Mesothelial cell of epicardium (in vitro differentiated cells): ENCODE results near the gene SLIT3. TPM values are rescaled to one million over a fixed set of nuclear protein-coding genes. Genes with fewer than 3 reads are reported as not detected.

Experiments
- DNase-seq, 2 experiments: peaks; one replicate each; pipeline ENCODE4 v3.0.0; 2021; ENCODE audit warnings: low spot score in 2 of 2; ENCODE audit not compliant: unreplicated experiment in 2 of 2
- H3K27ac Mint-ChIP-seq: 2 replicates; pipeline ENCODE4 v1.8.0; 2021; ENCODE audit warnings: mixed read lengths
- H3K27me3 Mint-ChIP-seq: 2 replicates; pipeline ENCODE4 v1.8.0; 2021; ENCODE audit warnings: low read depth, mixed read lengths
- H3K36me3 Mint-ChIP-seq: 2 replicates; pipeline ENCODE4 v1.8.0; 2021; ENCODE audit warnings: mixed read lengths
- H3K4me1 Mint-ChIP-seq: 2 replicates; pipeline ENCODE4 v1.8.0; 2021; ENCODE audit warnings: mixed read lengths
- H3K4me3 Mint-ChIP-seq: 2 replicates; pipeline ENCODE4 v1.8.0; 2021; ENCODE audit warnings: mild to moderate bottlenecking, moderate library complexity, mixed read lengths
- H3K9me3 Mint-ChIP-seq: 2 replicates; pipeline ENCODE4 v1.8.0; 2021; ENCODE audit warnings: mixed read lengths
- total RNA-seq: library from RNA; stranded (reverse); gene quantifications from 3 replicates; pipeline ENCODE4 v1.2.1, GENCODE V29; 2021
- TF ChIP-seq, protein P1 (sequence below): fragments of 200-600 bp; sonication (generic); IDR thresholded peaks from one replicate; pipeline ENCODE4 v1.5.0; 2021; ENCODE audit warnings: antibody characterized with exemption; ENCODE audit not compliant: unreplicated experiment

SLIT3 gene
- total RNA-seq, 1 donor from 2014 or later: 65.1 TPM

GRCh38 chr5:168689260-168689659, 611.7 kb downstream of the SLIT3 start:
- H3K4me3 Mint-ChIP-seq: no peak overlapping the region
- TF ChIP-seq, protein P1, sequence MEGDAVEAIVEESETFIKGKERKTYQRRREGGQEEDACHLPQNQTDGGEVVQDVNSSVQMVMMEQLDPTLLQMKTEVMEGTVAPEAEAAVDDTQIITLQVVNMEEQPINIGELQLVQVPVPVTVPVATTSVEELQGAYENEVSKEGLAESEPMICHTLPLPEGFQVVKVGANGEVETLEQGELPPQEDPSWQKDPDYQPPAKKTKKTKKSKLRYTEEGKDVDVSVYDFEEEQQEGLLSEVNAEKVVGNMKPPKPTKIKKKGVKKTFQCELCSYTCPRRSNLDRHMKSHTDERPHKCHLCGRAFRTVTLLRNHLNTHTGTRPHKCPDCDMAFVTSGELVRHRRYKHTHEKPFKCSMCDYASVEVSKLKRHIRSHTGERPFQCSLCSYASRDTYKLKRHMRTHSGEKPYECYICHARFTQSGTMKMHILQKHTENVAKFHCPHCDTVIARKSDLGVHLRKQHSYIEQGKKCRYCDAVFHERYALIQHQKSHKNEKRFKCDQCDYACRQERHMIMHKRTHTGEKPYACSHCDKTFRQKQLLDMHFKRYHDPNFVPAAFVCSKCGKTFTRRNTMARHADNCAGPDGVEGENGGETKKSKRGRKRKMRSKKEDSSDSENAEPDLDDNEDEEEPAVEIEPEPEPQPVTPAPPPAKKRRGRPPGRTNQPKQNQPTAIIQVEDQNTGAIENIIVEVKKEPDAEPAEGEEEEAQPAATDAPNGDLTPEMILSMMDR: no peak
- peaks cover 20% of the 10 kb centered on the region for H3K4me1 Mint-ChIP-seq
- no peaks in the 10 kb centered on the region for H3K27me3 Mint-ChIP-seq
- no peak for DNase-seq
- no peak overlapping the region for H3K27ac Mint-ChIP-seq
- H3K36me3 Mint-ChIP-seq: peaks cover 8% of the 10 kb centered on the region
- H3K9me3 Mint-ChIP-seq: no peaks in the 10 kb centered on the region

- TF ChIP-seq, protein P1: no peak
- Mint-ChIP-seq H3K4me3 (no peak overlapping the region), H3K9me3 (no peaks in the 10 kb centered on the region), H3K27ac (no peak overlapping the region), H3K36me3 (peaks cover 8% of the 10 kb centered on the region), H3K27me3 (no peaks in the 10 kb centered on the region), H3K4me1 (no peaks in the 10 kb centered on the region)
- no peak for DNase-seq
These were observed 614.1 kb downstream of the SLIT3 start for GRCh38 chr5:168686837-168687236.

DNA sequence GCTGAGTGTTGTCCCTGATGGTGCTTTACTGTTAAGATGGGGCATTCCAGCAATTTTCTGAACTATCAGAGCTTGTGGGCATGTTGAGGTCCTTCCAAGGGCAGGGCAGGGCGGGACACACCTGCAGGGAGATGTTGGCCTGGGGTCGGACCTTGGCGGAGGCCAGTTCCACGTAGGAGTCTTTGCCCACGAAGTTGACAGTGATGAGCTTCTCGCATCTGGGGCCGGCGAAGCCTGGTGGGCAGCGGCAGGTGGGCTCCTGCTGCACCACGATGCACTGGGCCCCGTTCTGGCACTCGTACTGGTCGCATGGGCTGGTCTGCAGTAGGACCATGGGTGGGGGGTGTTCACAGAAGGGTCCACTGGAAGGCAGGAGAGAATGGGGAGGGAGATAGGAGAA, 615.4 kb downstream of the SLIT3 start:
- H3K27me3 Mint-ChIP-seq: no peaks in the 10 kb centered on the region
- no peak for DNase-seq
- H3K36me3 Mint-ChIP-seq: peaks cover 8% of the 10 kb centered on the region
- H3K4me3 Mint-ChIP-seq: no peak overlapping the region
- no peaks in the 10 kb centered on the region for H3K9me3 Mint-ChIP-seq
- no peak overlapping the region for H3K27ac Mint-ChIP-seq
- no peaks in the 10 kb centered on the region for H3K4me1 Mint-ChIP-seq
- TF ChIP-seq, protein P1: no peak

GRCh38 chr5:168683927-168684295, 617.0 kb downstream of the SLIT3 start:
- Mint-ChIP-seq H3K4me3 (no peak overlapping the region), H3K36me3 (peaks cover 5% of the 10 kb centered on the region), H3K9me3 (no peaks in the 10 kb centered on the region), H3K27ac (no peak overlapping the region), H3K4me1 (no peaks in the 10 kb centered on the region), H3K27me3 (no peaks in the 10 kb centered on the region)
- no peak for DNase-seq
- TF ChIP-seq, protein P1: no peak

GRCh38 chr5:168683247-168683926, 617.6 kb downstream of the SLIT3 start:
- DNase-seq: no peak
- H3K27ac Mint-ChIP-seq: no peak overlapping the region
- TF ChIP-seq, protein P1: no peak
- no peaks in the 10 kb centered on the region for H3K4me1 Mint-ChIP-seq
- no peaks in the 10 kb centered on the region for H3K9me3 Mint-ChIP-seq
- no peaks in the 10 kb centered on the region for H3K27me3 Mint-ChIP-seq
- peaks cover 5% of the 10 kb centered on the region for H3K36me3 Mint-ChIP-seq
- no peak overlapping the region for H3K4me3 Mint-ChIP-seq
